Measurements from ENCODE around the gene GPR3. TPM values are rescaled to one million over a fixed set of nuclear protein-coding genes. Genes with fewer than 3 reads are reported as not detected.

Gene GPR3
- total RNA-seq, 1 donor from 2014 or later, result 3.3 TPM

- no peak for DNase-seq
- intact Hi-C loops (cut with micrococcal nuclease), result loop anchor here (5.0 kb wide), 1 partner anchor 362 kb away; the partner anchor contains the start of gene FAM76A
- H3K9me3 Mint-ChIP-seq, result no peaks in the 10 kb centered on the region
- H3K36me3 Mint-ChIP-seq (ENCODE audit: low read depth), result no peaks in the 10 kb centered on the region
- no peaks in the 10 kb centered on the region for H3K27me3 Mint-ChIP-seq
- no peak overlapping the region for H3K27ac Mint-ChIP-seq
- H3K4me3 Mint-ChIP-seq, result peak overlapping the region; percentile 92
- peaks cover 38% of the 10 kb centered on the region for H3K4me1 Mint-ChIP-seq
These were observed 27.6 kb upstream of the GPR3 start for GRCh38 chr1:27364696-27365371.

- DNase-seq, result peak; percentile 90
- H3K36me3 Mint-ChIP-seq (ENCODE audit: low read depth), result no peaks in the 10 kb centered on the region
- intact Hi-C loops (cut with micrococcal nuclease), result loop anchor here (1.0 to 5.0 kb wide), 3 partner anchors 27 to 362 kb away; partner anchors contain the start of genes FAM76A, GPR3 and TMEM222
- no peaks in the 10 kb centered on the region for H3K27me3 Mint-ChIP-seq
- peak overlapping the region; percentile 90 for H3K27ac Mint-ChIP-seq
- no peaks in the 10 kb centered on the region for H3K9me3 Mint-ChIP-seq
- peaks cover 38% of the 10 kb centered on the region for H3K4me1 Mint-ChIP-seq
- peak overlapping the region; percentile 92 for H3K4me3 Mint-ChIP-seq
These were observed 26.9 kb upstream of the GPR3 start for GRCh38 chr1:27365372-27366112.

- intact Hi-C loops (cut with micrococcal nuclease), result loop anchor here (1.0 to 5.0 kb wide), 3 partner anchors 26 to 361 kb away; partner anchors contain the start of genes FAM76A, GPR3 and TMEM222
- peaks cover 38% of the 10 kb centered on the region for H3K4me1 Mint-ChIP-seq
- H3K27me3 Mint-ChIP-seq, result no peaks in the 10 kb centered on the region
- H3K4me3 Mint-ChIP-seq, result peak overlapping the region; percentile 92
- H3K27ac Mint-ChIP-seq, result peak overlapping the region; percentile 90
- H3K9me3 Mint-ChIP-seq, result no peaks in the 10 kb centered on the region
- no peaks in the 10 kb centered on the region for H3K36me3 Mint-ChIP-seq (ENCODE audit: low read depth)
- peak; percentile 95 for DNase-seq
These were observed 26.4 kb upstream of the GPR3 start for GRCh38 chr1:27366113-27366410.

- peak; percentile 88 for DNase-seq
- peaks cover 36% of the 10 kb centered on the region for H3K4me1 Mint-ChIP-seq
- intact Hi-C loops (cut with micrococcal nuclease), result loop anchor here (1.0 to 5.0 kb wide), 3 partner anchors 26 to 361 kb away; partner anchors contain the start of genes FAM76A, GPR3 and TMEM222
- no peaks in the 10 kb centered on the region for H3K9me3 Mint-ChIP-seq
- H3K4me3 Mint-ChIP-seq, result peak within 1 kb of the TSS; percentile 92
- H3K36me3 Mint-ChIP-seq (ENCODE audit: low read depth), result no peaks in the 10 kb centered on the region
- H3K27me3 Mint-ChIP-seq, result no peaks in the 10 kb centered on the region
- H3K27ac Mint-ChIP-seq, result peak within 1 kb of the TSS; percentile 90
These were observed 25.8 kb upstream of the GPR3 start, which contains the start of gene MAP3K6 for GRCh38 chr1:27366411-27367159. Gene MAP3K6 (minus strand): TSS chr1:27366961. CDS start chr1:27366597, 364 bp downstream.

- Mint-ChIP-seq H3K27me3 (no peaks in the 10 kb centered on the region), H3K9me3 (no peaks in the 10 kb centered on the region), H3K4me1 (peaks cover 36% of the 10 kb centered on the region), H3K27ac (peak overlapping the region; percentile 80), H3K4me3 (peak overlapping the region; percentile 81), H3K36me3 (ENCODE audit: low read depth) (no peaks in the 10 kb centered on the region)
- intact Hi-C loops (cut with micrococcal nuclease), result loop anchor here (2.0 to 5.0 kb wide), 2 partner anchors 44 to 360 kb away; partner anchors contain the start of genes FAM76A and TMEM222
- no peak for DNase-seq
These were observed 25.2 kb upstream of the GPR3 start for GRCh38 chr1:27367160-27367650.

- no peak for DNase-seq
- Mint-ChIP-seq H3K36me3 (ENCODE audit: low read depth) (no peaks in the 10 kb centered on the region), H3K9me3 (no peaks in the 10 kb centered on the region), H3K27ac (peak overlapping the region; percentile 29), H3K27me3 (no peaks in the 10 kb centered on the region), H3K4me3 (no peak overlapping the region), H3K4me1 (peaks cover 36% of the 10 kb centered on the region)
- intact Hi-C loops (cut with micrococcal nuclease), result loop anchor here (5.0 kb wide), 1 partner anchor 358 kb away; the partner anchor contains the start of gene FAM76A
These were observed 23.4 kb upstream of the GPR3 start for GRCh38 chr1:27368869-27369582.

GRCh38 chr1:27372022-27372807, 20.2 kb upstream of the GPR3 start:
- intact Hi-C loops (cut with micrococcal nuclease), result no loop called here
- Mint-ChIP-seq H3K4me3 (no peak overlapping the region), H3K27ac (no peak overlapping the region), H3K9me3 (no peaks in the 10 kb centered on the region), H3K27me3 (no peaks in the 10 kb centered on the region), H3K4me1 (peaks cover 19% of the 10 kb centered on the region), H3K36me3 (ENCODE audit: low read depth) (no peaks in the 10 kb centered on the region)
- no peak for DNase-seq

GRCh38 chr1:27372808-27373690, 19.4 kb upstream of the GPR3 start:
- H3K4me1 Mint-ChIP-seq, result peaks cover 14% of the 10 kb centered on the region
- intact Hi-C loops (cut with micrococcal nuclease), result no loop called here
- H3K27me3 Mint-ChIP-seq, result no peaks in the 10 kb centered on the region
- H3K27ac Mint-ChIP-seq, result no peak overlapping the region
- H3K9me3 Mint-ChIP-seq, result no peaks in the 10 kb centered on the region
- H3K4me3 Mint-ChIP-seq, result no peak overlapping the region
- no peak for DNase-seq
- H3K36me3 Mint-ChIP-seq (ENCODE audit: low read depth), result no peaks in the 10 kb centered on the region

- intact Hi-C loops (cut with micrococcal nuclease), result no loop called here
- H3K9me3 Mint-ChIP-seq, result no peaks in the 10 kb centered on the region
- peaks cover 6% of the 10 kb centered on the region for H3K4me1 Mint-ChIP-seq
- no peak within 1 kb of the TSS for H3K4me3 Mint-ChIP-seq
- H3K27ac Mint-ChIP-seq, result no peak within 1 kb of the TSS
- no peaks in the 10 kb centered on the region for H3K36me3 Mint-ChIP-seq (ENCODE audit: low read depth)
- no peak for DNase-seq
- no peaks in the 10 kb centered on the region for H3K27me3 Mint-ChIP-seq
These were observed 17.9 kb upstream of the GPR3 start, which contains the start of gene FCN3 for GRCh38 chr1:27374362-27375086. Gene FCN3 (minus strand): TSS chr1:27374824. CDS start chr1:27374818, 6 bp downstream.

- Mint-ChIP-seq H3K27me3 (peaks cover 7% of the 10 kb centered on the region), H3K4me1 (no peaks in the 10 kb centered on the region), H3K9me3 (no peaks in the 10 kb centered on the region), H3K36me3 (ENCODE audit: low read depth) (no peaks in the 10 kb centered on the region), H3K27ac (no peak overlapping the region), H3K4me3 (no peak overlapping the region)
- DNase-seq, result no peak
- intact Hi-C loops (cut with micrococcal nuclease), result no loop called here
These were observed 14.5 kb upstream of the GPR3 start for GRCh38 chr1:27377760-27378495.

Measured in activated CD4-positive, alpha-beta T cell treated with anti-CD3 and anti-CD28 coated beads, Interleukin-2, amount 10 ng/mL, durations not matched to agents 24 days and 14 days (primary cell).